HG03565 (cell line): ENCODE results near the gene COL19A1.
A peak's percentile ranks its signal among the peaks of the same experiment; 100 is the strongest.
"Not testable (repeated sequence)": the region's sequence is repeated elsewhere in the genome, so short reads cannot be mapped to it uniquely, and the experiment has no call there.

ENCODE experiments used
- ATAC-seq: cut with Tn5 transposase; IDR thresholded peaks from one replicate; pipeline ENCODE4 v1.9.1; 2021; ENCODE audit warnings: mild to moderate bottlenecking, moderate library complexity; ENCODE audit not compliant: unreplicated experiment

Gene COL19A1

GRCh38 chr6:69866770-69867638, 648 bp downstream of the COL19A1 start:
- ATAC-seq = peak; percentile 58

GRCh38 chr6:69867639-69867976, 1.3 kb downstream of the COL19A1 start:
- ATAC-seq = no peak

GRCh38 chr6:69868252-69868804, 2.0 kb downstream of the COL19A1 start:
- no peak for ATAC-seq

- ATAC-seq = no peak
Measured at GRCh38 chr6:69868961-69869360, 2.6 kb downstream of the COL19A1 start.

GRCh38 chr6:69871107-69871506, 4.8 kb downstream of the COL19A1 start:
- ATAC-seq = no peak

GRCh38 chr6:69873291-69873690, 6.9 kb downstream of the COL19A1 start:
- ATAC-seq = no peak

DNA sequence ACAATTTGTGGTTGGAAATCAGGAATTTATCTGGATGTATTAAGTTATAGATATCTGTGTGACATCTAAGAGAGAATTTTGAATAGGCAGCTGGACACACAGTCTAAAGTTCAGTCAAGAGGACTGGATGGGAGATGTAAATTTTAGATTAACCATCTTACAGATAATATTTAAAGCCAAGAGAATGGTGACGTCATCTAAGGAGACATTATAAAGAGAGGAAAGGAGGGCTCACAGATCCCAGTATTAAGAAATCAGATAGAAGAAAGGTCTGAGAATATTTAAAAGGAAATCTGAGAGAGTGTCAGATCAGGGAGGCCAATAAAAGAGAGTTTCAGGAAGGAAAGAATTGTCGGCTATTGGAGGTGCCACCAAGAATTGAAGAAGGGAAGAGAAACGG, 9.4 kb downstream of the COL19A1 start:
- no peak for ATAC-seq

- ATAC-seq = no peak
Measured at GRCh38 chr6:69878795-69879194, 12.4 kb downstream of the COL19A1 start.

- ATAC-seq = no peak
Measured at GRCh38 chr6:69880601-69881000, 14.2 kb downstream of the COL19A1 start.

DNA sequence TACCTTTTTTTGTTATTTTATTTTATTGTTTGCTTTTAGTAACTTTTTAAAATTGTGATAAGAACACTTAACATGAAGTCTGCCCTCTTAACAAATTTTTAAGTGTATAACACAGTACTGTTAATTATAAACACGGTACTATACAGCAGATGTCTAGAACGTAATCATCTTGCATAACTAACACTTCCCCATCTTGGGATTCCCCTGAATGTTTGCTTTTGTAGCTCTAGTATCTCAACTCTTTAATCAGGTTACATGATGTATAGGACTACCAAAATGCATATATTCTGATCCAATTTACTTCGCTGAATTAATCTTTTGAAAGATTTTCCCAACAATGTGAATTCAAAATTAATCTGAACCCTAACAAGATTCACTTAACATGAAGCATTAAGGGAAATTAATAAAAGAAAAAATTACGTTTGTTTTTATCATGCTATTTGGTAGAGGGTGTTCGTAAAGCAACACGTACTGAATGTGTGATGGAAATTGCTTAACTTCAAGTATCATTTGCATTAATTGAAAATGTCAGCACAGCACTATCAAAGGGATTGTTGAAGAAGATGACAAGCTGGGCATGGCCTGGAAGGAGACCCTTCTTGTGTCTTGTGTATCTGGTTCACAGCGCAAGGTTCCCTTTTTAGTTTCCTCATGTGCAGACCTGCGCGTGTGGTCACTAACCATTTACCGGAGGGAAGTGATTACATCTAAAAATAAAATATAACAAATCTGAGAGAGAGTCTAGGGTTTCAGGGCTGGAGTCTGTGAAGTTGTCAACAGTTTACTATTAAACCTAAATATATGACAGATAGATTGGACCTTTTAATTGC, 15.2 kb downstream of the COL19A1 start:
- peak; percentile 81 for ATAC-seq

GRCh38 chr6:69883551-69883950, 17.2 kb downstream of the COL19A1 start:
- ATAC-seq = no peak

GRCh38 chr6:69884231-69884630, 17.9 kb downstream of the COL19A1 start:
- no peak for ATAC-seq

DNA sequence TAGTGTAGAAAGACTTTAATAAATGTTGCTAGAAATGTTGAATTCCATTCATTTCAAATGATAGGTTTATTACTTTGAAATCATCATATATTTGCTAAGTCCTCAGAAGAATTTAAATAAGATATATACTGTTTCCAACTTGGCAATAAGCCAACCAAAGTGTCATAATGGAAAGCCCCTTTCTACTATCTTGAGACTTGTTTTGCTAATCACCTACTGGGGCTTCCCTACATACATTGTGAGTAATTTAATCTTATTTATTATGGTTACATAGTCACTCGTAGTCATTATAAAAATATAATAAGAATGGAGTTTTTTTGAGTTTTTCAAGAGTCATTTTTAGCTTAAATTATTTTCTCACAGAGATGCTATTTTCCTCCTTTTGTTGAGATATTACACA, 20.7 kb downstream of the COL19A1 start:
- peak; percentile 63 for ATAC-seq

DNA sequence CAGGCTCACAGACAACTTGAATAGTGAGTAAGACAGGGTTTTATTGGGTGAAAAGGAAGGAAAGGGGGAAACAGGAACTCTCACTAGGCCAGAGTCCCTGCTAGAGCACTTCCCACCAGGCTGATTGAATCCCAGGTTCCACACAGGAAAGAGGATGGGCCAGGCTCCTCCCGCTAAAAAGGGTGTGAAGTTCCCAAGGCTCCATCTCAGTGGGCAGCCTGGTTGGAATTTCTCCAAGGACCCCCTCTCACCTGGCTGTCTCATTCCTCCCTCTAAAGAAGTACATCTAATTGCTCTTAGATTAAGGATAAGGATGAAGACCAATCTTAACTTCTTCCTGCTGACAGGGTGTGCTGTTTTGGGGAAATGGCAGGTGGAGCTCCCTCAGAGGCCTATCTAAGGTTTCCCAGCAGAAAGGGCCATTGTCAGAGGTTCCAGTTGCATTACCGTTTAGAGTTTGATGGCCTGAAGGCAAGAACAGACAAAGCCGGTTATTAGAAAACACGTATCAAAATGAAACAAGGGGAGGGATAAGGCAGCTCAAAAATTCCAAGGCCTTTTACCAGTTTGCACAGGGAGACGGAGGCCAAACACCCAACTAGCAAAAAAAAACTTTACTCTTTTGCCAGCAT, 21.5 kb downstream of the COL19A1 start:
- ATAC-seq = no peak

- no peak for ATAC-seq
Measured at GRCh38 chr6:69888482-69889233, 22.3 kb downstream of the COL19A1 start.

- not testable (repeated sequence) for ATAC-seq
Measured at GRCh38 chr6:69889234-69889974, 23.0 kb downstream of the COL19A1 start.

- not testable (repeated sequence) for ATAC-seq
Measured at GRCh38 chr6:69892561-69892960, 26.2 kb downstream of the COL19A1 start.

DNA sequence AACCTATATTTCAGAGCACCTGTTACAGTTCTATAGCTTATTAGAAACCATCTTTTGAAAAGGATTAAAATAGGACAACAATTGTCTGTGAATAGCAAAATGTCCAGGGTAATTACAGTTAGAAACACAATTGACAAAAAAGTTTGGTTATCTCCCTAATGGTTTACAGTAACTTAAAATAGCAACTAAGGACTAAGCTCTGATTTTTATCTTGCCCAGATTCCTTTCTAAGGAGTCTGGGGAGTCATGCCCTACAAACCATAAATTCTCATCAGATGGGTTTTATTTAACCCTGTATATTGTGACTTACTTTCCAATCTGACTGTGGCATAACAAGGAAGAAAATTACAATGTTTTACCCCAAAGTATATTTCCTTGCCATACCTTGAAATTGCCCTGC, 26.9 kb downstream of the COL19A1 start:
- not testable (repeated sequence) for ATAC-seq

GRCh38 chr6:69894578-69895347, 28.4 kb downstream of the COL19A1 start:
- ATAC-seq = no peak
